HG03139 (cell line): Measurements from ENCODE around the gene SLC6A8.
"Not testable (repeated sequence)": the region's sequence is repeated elsewhere in the genome, so short reads cannot be mapped to it uniquely, and the experiment has no call there.

Experiments
- ATAC-seq: cut with Tn5 transposase; IDR thresholded peaks from one replicate; pipeline ENCODE4 v1.9.1; 2021; ENCODE audit not compliant: unreplicated experiment

Gene SLC6A8

GRCh38 chrX:153728951-153729631, 41.4 kb downstream of the SLC6A8 start:
- ATAC-seq: no peak

DNA sequence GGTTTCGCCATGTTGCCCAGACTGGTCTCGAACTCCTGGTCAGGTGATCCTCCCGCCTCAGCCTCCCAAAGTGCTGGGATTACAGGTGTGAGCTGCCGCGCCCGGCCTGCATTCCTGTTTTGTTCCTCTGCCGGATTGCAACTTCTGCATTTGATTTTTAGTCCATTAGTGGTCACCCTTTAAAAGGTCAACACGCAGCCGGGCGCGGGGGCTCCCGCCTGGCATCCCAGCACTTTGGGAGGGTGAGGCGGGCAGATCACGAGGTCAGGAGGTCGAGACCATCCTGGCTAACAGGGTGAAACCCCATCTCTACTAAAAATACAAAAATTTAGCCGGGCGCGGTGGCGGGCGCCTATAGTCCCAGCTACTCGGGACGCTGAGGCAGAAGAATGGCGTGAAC, 42.4 kb downstream of the SLC6A8 start:
- ATAC-seq: not testable (repeated sequence)

- no peak for ATAC-seq
These were observed 43.6 kb downstream of the SLC6A8 start for GRCh38 chrX:153731117-153731844.

DNA sequence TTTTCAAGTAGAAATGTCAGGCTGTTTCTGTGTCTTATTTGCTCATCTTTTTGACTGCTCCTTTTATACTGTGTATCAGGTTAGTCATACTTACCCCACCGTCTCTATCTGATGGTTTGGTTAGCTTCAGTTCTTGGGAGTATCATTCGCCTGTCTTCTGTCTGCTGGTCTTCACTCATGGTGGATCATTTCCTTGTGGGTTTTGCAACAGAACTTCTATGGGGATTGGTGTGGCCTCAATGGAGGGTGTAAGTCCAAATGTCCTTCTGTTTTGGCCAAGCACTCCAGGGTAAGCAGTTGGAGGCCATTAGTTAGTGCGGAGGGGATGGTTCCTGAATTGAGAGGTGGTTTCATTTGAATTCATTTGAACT, 44.1 kb downstream of the SLC6A8 start:
- no peak for ATAC-seq

DNA sequence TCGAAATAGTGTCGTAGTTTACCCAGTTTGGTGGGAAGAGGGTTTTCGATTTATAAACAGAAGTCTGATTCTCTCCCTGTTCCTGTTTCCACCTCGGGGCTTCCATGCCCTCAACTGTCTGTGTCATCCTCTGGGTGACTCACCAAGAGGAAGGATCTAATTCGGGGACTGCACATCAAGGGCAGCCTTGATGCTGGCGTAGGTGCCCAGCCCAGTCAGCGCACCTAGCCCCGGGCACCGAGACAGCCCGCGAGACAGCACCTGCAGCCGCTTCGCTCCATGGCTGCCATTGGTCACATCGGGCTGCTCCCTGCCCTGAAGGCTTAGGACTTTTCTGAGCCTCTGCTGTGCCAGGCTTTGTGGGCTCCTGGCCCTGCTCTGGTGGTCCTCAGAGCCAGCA, 44.7 kb downstream of the SLC6A8 start:
- ATAC-seq: no peak

DNA sequence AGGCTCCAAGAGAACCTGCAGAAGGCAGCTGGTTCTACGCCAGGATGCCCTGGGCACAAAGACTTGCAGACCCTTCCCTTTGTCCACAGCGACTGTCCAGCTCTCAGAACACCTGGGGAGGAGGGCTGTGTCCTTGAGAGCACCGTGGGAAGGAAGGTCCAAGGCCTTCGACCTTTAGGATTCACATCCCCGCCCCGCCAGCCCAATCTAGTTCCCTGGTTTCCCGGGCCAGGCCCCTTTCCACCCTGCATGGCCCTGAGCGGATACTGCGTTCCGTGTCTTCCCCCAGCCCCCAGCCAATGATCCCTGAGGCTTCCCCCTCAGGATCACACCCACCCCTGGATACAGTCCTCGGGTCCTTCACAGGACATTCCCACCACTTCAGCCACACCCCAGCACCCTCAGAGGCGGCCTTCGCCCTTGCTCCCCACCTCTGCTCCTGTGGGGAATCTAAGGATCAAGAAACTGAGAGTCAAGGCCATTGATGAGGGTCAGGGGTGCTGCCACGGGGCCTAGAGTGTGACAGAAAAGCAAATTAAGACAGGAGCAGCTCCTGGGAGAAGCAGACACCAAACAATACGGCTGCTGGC, 46.0 kb downstream of the SLC6A8 start:
- no peak for ATAC-seq

DNA sequence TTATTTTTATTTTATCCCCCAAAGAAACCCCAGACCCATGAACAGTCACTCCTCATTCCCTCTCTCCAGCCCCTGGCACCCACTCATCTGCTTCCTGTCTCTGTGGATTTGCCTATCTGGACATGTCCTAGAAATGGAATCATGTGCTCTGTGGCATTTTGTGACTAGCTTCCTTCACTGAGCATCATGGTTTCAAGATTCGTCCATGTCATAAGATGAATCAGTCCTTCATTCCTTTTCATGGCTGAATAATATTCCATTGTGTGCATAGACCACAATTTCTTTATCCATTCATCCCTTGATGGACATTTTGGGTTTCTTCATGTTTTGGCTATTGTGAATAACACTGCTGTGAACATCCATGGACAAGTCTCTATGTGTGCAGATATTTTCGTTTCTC, 47.1 kb downstream of the SLC6A8 start:
- ATAC-seq: no peak

DNA sequence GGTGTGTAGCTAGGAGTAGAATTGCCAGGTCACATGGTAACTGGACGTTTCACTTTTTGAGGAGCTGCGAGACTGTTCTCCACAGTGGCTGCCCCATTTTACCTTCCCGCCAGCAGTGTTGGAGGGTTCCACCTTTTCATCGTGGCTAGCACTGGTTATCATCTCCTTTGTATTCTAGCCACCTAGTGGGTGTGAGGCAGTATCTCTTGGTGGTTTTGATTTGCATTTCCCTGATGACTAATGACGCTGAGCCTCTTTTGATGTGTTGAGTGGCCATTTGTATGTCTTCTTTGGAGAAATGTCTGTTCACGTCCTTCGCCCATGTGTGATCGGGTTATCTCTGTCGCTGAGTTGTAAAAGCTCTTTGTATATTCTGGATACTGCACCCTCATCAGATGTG, 47.5 kb downstream of the SLC6A8 start:
- ATAC-seq: no peak

DNA sequence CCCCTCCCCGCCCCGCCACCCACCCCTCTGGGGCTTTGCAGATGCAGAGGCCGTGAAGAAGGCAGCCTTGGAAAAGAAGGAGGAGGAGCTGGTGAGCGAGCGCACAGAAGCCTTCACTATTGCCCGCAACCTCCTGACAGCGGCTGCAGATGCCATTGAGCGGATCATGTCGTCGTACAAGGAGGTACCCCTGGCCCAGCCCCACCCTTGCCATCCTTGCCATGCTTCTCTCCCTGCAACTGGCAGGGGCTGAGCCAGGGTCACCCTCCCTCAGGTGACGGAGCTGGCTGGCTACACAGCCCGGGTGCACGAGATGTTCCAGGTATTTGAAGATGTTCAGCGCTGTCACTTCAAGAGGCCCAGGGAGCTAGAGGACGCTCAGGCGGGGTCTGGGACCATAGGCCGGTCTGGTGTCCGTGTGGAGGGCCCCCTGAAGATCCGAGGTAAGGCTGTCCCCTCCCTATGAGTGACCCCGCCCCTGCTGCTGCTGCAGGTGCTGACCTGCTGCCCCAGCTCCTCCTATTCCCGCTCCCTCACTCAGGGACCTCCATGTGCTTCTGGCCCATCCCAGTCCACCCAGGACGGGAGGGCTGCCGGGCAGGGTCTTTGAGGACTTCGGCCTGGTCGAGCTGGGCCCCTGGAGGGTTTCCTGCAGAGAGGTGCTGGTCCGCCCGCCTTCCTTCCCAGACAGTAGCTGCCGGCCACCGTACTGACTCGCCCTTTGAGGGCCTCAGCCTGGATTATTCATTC, 48.5 kb downstream of the SLC6A8 start:
- ATAC-seq: no peak

DNA sequence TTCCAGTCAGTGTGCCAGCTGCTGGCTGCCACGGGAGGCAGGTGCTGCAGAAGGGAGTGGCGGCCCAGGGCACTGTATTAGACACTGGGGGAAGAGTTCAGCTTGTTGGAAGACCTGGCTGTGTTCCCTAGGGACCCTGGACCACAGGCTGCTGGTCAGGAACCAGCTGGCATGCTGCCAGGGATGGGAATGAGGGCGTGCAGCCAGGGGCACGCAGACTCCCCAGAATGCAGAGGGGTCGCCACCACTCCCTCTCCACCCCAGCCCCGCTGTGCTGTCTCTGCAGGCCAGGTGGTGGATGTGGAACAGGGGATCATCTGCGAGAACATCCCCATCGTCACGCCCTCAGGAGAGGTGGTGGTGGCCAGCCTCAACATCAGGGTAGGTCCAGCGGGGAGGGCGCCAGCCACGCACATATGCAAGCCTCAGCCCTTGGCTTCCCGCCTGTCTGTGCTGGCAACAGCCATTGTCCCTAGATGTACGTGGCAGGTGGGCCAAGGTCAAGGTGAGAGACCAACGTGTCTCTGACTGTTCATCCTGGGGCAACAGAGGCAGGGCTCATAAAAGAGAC, 49.2 kb downstream of the SLC6A8 start:
- ATAC-seq: no peak

DNA sequence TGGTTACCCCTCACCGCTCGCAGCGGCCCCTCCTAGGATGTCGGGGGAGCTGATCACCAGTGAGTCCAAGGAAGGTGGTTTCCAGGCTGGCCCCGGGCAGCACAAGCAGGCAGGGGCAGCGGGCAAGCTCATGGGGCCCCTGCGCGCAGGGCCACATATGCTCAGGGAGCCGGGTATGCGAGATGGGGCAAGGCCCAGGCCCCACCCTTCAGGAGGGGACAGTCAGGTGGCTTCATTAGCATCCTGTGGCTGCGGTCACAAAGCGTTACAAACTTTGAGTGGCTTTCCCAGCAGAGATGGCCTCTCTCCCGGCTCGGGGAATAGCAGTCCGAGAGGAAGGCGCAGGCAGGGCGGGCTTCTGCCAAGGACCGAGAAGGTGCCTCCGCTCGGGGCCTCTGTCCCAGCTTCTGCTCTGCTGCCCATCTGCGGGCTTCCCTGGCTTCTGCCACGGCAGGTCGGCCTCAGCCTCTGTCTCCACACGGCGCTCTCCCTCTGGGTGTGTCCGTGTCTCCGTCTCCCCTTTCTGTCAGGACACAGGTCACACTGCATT, 50.4 kb downstream of the SLC6A8 start:
- ATAC-seq: no peak

DNA sequence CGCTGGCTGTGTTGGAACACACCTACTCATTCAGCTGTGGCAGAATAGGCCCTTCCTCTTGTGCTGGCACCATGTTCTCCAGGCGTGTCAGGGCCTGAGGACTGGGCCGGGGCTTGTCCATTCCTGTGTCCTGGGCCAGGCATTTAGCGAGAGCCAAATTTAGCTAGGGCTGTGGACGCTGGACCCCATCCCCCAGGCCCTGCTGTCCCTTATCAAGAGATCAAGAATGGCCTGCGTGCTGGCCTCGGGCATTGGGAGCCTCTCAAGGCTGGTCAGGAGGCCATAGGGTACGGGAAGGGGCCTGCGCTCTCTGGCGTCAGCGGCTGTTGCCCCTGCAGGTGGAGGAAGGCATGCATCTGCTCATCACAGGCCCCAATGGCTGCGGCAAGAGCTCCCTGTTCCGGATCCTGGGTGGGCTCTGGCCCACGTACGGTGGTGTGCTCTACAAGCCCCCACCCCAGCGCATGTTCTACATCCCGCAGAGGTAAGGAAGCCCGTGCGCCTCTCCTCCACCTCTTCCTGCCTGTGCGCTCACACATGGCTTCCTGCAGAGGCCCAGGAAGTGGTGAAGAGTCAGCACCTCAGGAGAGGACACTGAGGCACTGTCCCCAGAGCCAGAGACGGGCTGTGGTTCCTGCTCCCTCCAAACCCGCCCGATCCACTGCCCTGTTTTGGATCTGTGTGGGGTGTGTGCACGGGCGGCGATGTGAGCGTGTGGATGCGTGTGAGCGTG, 52.2 kb downstream of the SLC6A8 start:
- no peak for ATAC-seq

DNA sequence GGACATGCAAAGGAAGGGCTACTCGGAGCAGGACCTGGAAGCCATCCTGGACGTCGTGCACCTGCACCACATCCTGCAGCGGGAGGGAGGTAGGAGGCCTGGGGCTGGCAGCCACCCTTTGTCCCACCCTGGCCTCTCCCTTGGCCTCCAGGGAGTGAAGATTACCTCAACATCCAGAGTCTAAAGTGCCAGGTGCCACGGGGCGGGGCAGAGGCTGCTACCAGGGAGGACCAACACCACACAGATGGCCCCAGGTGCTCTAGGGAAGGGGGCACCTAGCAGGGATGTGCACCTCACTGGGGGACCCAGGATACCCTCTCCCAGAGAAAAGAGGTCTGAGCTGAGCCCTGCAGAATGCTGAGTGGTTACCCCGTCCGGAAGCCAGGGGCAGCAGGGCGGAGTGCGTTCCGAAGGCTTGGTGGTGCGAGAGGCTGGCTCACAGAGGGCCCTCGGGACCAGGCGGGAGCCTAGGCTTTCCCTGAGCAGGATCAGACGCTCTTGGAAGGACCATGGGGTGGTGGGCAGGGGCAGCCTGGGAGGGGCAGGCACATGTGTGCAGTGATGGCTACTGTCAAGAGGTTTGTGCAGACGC, 53.0 kb downstream of the SLC6A8 start:
- ATAC-seq: no peak

GRCh38 chrX:153741446-153741845, 53.7 kb downstream of the SLC6A8 start:
- no peak for ATAC-seq

- ATAC-seq: not testable (repeated sequence)
These were observed 54.4 kb downstream of the SLC6A8 start for GRCh38 chrX:153742111-153742510.

- not testable (repeated sequence) for ATAC-seq
These were observed 55.2 kb downstream of the SLC6A8 start for GRCh38 chrX:153742796-153743467.

DNA sequence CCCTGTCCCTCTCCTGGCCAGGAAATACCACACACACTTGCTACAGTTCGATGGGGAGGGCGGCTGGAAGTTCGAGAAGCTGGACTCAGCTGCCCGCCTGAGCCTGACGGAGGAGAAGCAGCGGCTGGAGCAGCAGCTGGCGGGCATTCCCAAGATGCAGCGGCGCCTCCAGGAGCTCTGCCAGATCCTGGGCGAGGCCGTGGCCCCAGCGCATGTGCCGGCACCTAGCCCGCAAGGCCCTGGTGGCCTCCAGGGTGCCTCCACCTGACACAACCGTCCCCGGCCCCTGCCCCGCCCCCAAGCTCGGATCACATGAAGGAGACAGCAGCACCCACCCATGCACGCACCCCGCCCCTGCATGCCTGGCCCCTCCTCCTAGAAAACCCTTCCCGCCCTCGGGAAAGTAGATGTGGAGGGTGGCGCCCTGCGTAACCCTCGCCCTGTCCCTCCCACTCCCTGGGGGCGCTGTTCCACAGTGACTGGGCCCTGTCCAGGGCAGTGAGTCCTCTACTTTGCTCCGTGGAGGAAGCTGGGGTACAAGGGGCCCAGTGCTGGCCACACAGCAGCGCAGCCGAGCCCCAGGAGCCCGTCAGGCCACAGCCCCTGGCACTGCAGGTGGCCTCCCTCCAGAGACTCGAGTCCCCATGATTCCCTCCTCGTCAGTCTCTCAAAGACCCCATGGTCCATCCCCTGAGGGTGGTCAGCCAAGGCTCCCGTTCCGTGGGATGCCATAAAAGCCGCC, 55.9 kb downstream of the SLC6A8 start:
- ATAC-seq: not testable (repeated sequence)

- no peak for ATAC-seq
These were observed 56.7 kb downstream of the SLC6A8 start for GRCh38 chrX:153744210-153745066.
